Liver (tissue), 9 donors: ENCODE measurements around the gene FBXL13. TPM values are rescaled to one million over a fixed set of nuclear protein-coding genes. Genes with fewer than 3 reads are reported as not detected.
"Not testable (repeated sequence)": the region's sequence is repeated elsewhere in the genome, so short reads cannot be mapped to it uniquely, and the experiment has no call there.

Experiments used
- DNase-seq: peaks from one replicate; pipeline ENCODE4 v3.0.0-alpha.2; 2017; ENCODE audit warnings: low spot score
- H3K27ac ChIP-seq, 2 donors: one replicate each; pipeline ENCODE4 v1.7.0; 2013; ENCODE audit warnings: inconsistent platforms in 2 of 2, low read length in 2 of 2, control low read depth in 1 of 2, low read depth in 1 of 2, mild to moderate bottlenecking in 1 of 2
- H3K27me3 ChIP-seq, 4 donors: one replicate each; pipeline versions ENCODE4 v1.6.1 to v1.7.0; 2013; ENCODE audit warnings: low read length in 3 of 4, inconsistent platforms in 1 of 4, mild to moderate bottlenecking in 1 of 4, moderate library complexity in 1 of 4; ENCODE audit not compliant: control insufficient read depth in 4 of 4, insufficient read depth in 4 of 4
- H3K36me3 ChIP-seq, 4 donors: one replicate each; pipeline versions ENCODE4 v1.6.1 to v1.7.0; 2013; ENCODE audit warnings: low read length in 3 of 4, mild to moderate bottlenecking in 3 of 4, low read depth in 1 of 4, moderate library complexity in 1 of 4; ENCODE audit not compliant: control insufficient read depth in 4 of 4, insufficient read depth in 3 of 4
- H3K4me1 ChIP-seq, 4 donors: one replicate each; pipeline versions ENCODE4 v1.6.1 to v1.7.0; 2013; ENCODE audit warnings: low read length in 3 of 4, mild to moderate bottlenecking in 3 of 4, moderate library complexity in 1 of 4; ENCODE audit not compliant: control insufficient read depth in 4 of 4, insufficient read depth in 4 of 4
- H3K4me3 ChIP-seq, 3 donors: one replicate each; pipeline versions ENCODE4 v1.6.1 to v1.7.0; 2013; ENCODE audit warnings: low read length in 3 of 3, control low read depth in 1 of 3, low read depth in 1 of 3, mild to moderate bottlenecking in 1 of 3
- H3K9ac ChIP-seq, 2 donors: one replicate each; pipeline ENCODE4 v1.7.0; 2013; ENCODE audit warnings: low read length in 2 of 2, mild to moderate bottlenecking in 2 of 2, moderate library complexity in 2 of 2, control low read depth in 1 of 2, low read depth in 1 of 2
- H3K9me3 ChIP-seq, 4 donors: one replicate each; pipeline versions ENCODE4 v1.6.1 to v1.7.0; 2013; ENCODE audit warnings: low read length in 3 of 4; ENCODE audit not compliant: control insufficient read depth in 4 of 4
- EGR1 ChIP-seq, 2 donors: IDR thresholded peaks; 2 replicates each; pipeline ENCODE4 v1.6.1; 2016 to 2018; ENCODE audit warnings: antibody characterized with exemption in 2 of 2, low read depth in 2 of 2
- FOXA2 ChIP-seq: IDR thresholded peaks from 2 replicates; pipeline ENCODE4 v1.6.1; 2016; ENCODE audit warnings: antibody characterized with exemption
- GABPA ChIP-seq, 2 donors: IDR thresholded peaks in 1 of 2; conservative IDR thresholded peaks in 1 of 2; 2 replicates each; pipeline ENCODE4 v1.6.1; 2016; ENCODE audit warnings: antibody characterized with exemption in 2 of 2, mild to moderate bottlenecking in 1 of 2, moderate library complexity in 1 of 2
- HNF4A ChIP-seq, 2 donors: conservative IDR thresholded peaks; 2 replicates each; pipeline ENCODE4 v1.6.1; 2016; ENCODE audit warnings: antibody characterized with exemption in 2 of 2, mild to moderate bottlenecking in 2 of 2
- JUND ChIP-seq, 2 donors: IDR thresholded peaks; 2 replicates each; pipeline ENCODE4 v1.6.1; 2016; ENCODE audit warnings: antibody characterized with exemption in 2 of 2
- NR2F2 ChIP-seq: IDR thresholded peaks from 2 replicates; pipeline ENCODE4 v1.6.1; 2016; ENCODE audit warnings: antibody characterized with exemption
- RAD21 ChIP-seq, 2 donors: IDR thresholded peaks; 2 replicates each; pipeline ENCODE4 v1.6.1; 2016; ENCODE audit warnings: antibody characterized with exemption in 2 of 2, mild to moderate bottlenecking in 2 of 2
- SP1 ChIP-seq: IDR thresholded peaks from 2 replicates; pipeline ENCODE4 v1.6.1; 2018; ENCODE audit warnings: antibody characterized with exemption, mild to moderate bottlenecking
- TAF1 ChIP-seq: conservative IDR thresholded peaks from 2 replicates; pipeline ENCODE4 v1.6.1; 2016; ENCODE audit warnings: antibody characterized with exemption, mild to moderate bottlenecking
- WGBS: extraction: QIAGEN DNeasy Blood & Tissue Kit; methylation state at CpG from one replicate; pipeline ENCODE4 v1.1.7; 2013; 5-methylcytosine and 5-hydroxymethylcytosine counted together
- polyA plus RNA-seq, 2 donors: library from polyadenylated mRNA; stranded (reverse) in 1 of 2; unstranded in 1 of 2; fragments of 200-250 nt in 1 of 2; fragments of >200 nt in 1 of 2; fragmentation: Nextera tagmentation in 1 of 2; extraction: Ambion mirVana in 1 of 2; gene quantifications; one replicate each; pipeline versions ENCODE4 v1.2.1 to v1.2.3, GENCODE V29; 2013 to 2015
- total RNA-seq, 2 donors: library from RNA; depleted of rRNA; stranded (reverse); fragments of >200 nt; gene quantifications; one replicate each; pipeline ENCODE4 v1.2.3, GENCODE V29; 2014
- TF ChIP-seq, protein P1 (sequence below): IDR thresholded peaks from 2 replicates; pipeline ENCODE4 v1.6.1; 2016; ENCODE audit warnings: antibody characterized with exemption
- TF ChIP-seq, protein P2 (sequence below): IDR thresholded peaks from 2 replicates; pipeline ENCODE4 v1.6.1; 2016; ENCODE audit warnings: antibody characterized with exemption
- TF ChIP-seq, protein P3 (sequence below): IDR thresholded peaks from 2 replicates; pipeline ENCODE4 v1.6.1; 2016; ENCODE audit warnings: antibody characterized with exemption, mild to moderate bottlenecking
- donor health status: healthy.
- donor health status: healthy.
- donor health status: healthy.
- donor health status: healthy.
- donor health status: healthy.

Gene FBXL13
- total and polyA plus RNA-seq, 4 donors, result 0.03 to 0.75 (median 0.70) TPM; not detected in 1

DNA sequence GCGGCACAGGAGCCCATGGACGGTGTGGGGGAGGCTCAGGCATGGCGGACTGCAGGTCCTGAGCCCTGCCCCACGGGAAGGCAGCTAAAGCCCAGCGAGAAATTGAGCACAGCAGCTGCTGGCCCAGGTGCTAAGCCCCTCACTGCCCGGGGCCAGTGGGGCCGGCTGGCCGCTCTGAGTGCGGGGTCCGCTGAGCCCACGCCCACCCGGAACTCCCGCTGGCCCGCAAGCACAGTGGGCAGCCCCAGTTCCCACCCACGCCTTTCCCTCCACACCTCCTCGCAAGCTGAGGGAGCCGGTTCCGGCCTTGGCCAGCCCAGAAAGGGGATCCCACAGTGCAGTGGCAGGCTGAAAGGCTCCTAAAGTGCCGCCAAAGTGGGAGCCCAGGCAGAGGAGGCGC is 40.3 kb downstream of the FBXL13 start:
- not testable (repeated sequence) for H3K27ac ChIP-seq, DNase-seq, H3K4me3 ChIP-seq, H3K36me3 ChIP-seq, H3K4me1 ChIP-seq, H3K9ac ChIP-seq, H3K27me3 ChIP-seq, H3K9me3 ChIP-seq
- WGBS, result 93% methylated on average over 20 of the region's 20 CpGs

DNA sequence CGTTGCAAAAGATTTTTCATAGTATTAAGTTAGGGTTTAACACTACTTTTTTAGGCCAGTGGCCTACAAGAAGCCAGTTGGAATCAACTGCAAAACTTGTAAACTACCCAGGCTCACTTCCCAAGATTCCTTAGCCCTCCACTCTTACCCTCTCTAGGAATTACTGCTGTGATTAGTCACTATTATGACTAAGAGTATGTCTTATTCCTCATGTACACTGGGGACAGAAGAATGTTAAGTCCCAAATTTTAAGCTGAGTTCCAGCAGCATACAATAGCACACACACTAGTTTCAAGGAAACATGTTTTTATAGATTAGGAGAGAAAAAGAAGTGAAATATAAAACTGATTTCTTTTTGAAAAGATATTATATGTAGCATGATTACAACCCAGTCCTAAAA is 42.8 kb downstream of the FBXL13 start:
- Histone ChIP-seq H3K27me3 (no peaks in the 10 kb centered on the region), H3K9ac (no peak overlapping the region), H3K27ac (no peak overlapping the region), H3K9me3 (no peaks in the 10 kb centered on the region), H3K4me3 (no peak overlapping the region), H3K4me1 (no peaks in the 10 kb centered on the region), H3K36me3 (no peaks in the 10 kb centered on the region)
- DNase-seq, result no peak
- TF ChIP-seq, protein P1, sequence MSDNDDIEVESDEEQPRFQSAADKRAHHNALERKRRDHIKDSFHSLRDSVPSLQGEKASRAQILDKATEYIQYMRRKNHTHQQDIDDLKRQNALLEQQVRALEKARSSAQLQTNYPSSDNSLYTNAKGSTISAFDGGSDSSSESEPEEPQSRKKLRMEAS, result no peak
- TF ChIP-seq GABPA (IDR thresholded peaks at IDR 0.05 in 1 of 2, conservative IDR thresholded peaks at IDR 0.05 in 1 of 2), result no peak
- TF ChIP-seq FOXA2, result no peak
- no peak for TF ChIP-seq RAD21 (IDR thresholded peaks at IDR 0.05)
- TF ChIP-seq JUND (IDR thresholded peaks at IDR 0.05), result no peak
- WGBS, result 69% methylated on average over 1 of the region's 1 CpG

DNA sequence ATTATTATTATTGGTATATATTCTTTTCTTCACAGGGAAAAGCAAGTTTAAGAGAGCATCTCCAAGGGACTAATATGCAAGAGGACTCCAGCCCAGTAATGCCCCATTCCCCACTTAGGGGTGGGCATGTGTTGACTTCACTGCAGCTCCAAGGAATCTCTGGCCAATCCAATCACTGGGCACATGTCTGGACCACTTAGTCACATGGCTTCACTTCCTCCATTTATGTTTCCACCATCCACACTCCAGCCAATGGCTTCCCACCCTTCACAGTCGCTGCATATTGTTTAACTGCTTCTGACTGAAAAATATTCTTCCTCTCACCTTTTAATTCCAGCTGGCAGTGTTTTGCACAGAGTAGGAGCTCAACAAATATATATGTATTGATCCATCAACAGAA is 43.6 kb downstream of the FBXL13 start:
- H3K4me1 ChIP-seq, result no peaks in the 10 kb centered on the region
- no peak overlapping the region for H3K4me3 ChIP-seq
- DNase-seq, result no peak
- H3K36me3 ChIP-seq, result no peaks in the 10 kb centered on the region
- WGBS, result 92% methylated on average over 1 of the region's 1 CpG
- no peak for TF ChIP-seq GABPA (IDR thresholded peaks at IDR 0.05 in 1 of 2, conservative IDR thresholded peaks at IDR 0.05 in 1 of 2)
- no peak for TF ChIP-seq EGR1 (IDR thresholded peaks at IDR 0.05; ENCODE audit: low read depth in 2 of 2)
- H3K9me3 ChIP-seq, result no peaks in the 10 kb centered on the region
- H3K27me3 ChIP-seq, result no peaks in the 10 kb centered on the region
- H3K27ac ChIP-seq, result no peak overlapping the region
- H3K9ac ChIP-seq, result no peak overlapping the region

DNA sequence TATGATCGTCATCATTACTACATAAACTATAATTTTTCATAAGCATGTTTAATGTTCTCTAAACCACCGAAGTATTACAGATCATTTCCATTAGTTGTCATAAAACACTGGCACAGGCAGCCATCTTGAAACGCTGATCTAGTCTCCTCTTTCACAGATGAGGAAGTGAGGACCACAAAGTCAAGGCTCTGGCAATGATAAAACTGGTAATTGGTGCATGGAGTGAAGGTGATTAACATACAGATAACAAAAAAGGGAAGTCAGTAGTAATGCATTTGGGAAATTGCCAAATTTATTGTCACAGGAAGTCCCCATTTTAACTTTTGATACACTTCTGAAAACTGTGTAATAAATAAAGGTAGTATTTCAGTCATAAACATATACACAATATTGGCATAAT is 49.3 kb downstream of the FBXL13 start:
- Histone ChIP-seq H3K27me3 (no peaks in the 10 kb centered on the region), H3K27ac (no peak overlapping the region), H3K36me3 (no peaks in the 10 kb centered on the region), H3K9me3 (no peaks in the 10 kb centered on the region), H3K4me1 (no peaks in the 10 kb centered on the region), H3K4me3 (no peak overlapping the region), H3K9ac (no peak overlapping the region)
- TF ChIP-seq TAF1 (no peak), EGR1 (IDR thresholded peaks at IDR 0.05; ENCODE audit: low read depth in 2 of 2) (no peak), GABPA (IDR thresholded peaks at IDR 0.05 in 1 of 2, conservative IDR thresholded peaks at IDR 0.05 in 1 of 2) (no peak), JUND (IDR thresholded peaks at IDR 0.05) (no peak), FOXA2 (no peak), HNF4A (conservative IDR thresholded peaks at IDR 0.05) (no peak), NR2F2 (no peak), SP1 (no peak)
- TF ChIP-seq, protein P1, result no peak
- TF ChIP-seq, protein P2, sequence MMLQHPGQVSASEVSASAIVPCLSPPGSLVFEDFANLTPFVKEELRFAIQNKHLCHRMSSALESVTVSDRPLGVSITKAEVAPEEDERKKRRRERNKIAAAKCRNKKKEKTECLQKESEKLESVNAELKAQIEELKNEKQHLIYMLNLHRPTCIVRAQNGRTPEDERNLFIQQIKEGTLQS, result no peak
- TF ChIP-seq, protein P3, sequence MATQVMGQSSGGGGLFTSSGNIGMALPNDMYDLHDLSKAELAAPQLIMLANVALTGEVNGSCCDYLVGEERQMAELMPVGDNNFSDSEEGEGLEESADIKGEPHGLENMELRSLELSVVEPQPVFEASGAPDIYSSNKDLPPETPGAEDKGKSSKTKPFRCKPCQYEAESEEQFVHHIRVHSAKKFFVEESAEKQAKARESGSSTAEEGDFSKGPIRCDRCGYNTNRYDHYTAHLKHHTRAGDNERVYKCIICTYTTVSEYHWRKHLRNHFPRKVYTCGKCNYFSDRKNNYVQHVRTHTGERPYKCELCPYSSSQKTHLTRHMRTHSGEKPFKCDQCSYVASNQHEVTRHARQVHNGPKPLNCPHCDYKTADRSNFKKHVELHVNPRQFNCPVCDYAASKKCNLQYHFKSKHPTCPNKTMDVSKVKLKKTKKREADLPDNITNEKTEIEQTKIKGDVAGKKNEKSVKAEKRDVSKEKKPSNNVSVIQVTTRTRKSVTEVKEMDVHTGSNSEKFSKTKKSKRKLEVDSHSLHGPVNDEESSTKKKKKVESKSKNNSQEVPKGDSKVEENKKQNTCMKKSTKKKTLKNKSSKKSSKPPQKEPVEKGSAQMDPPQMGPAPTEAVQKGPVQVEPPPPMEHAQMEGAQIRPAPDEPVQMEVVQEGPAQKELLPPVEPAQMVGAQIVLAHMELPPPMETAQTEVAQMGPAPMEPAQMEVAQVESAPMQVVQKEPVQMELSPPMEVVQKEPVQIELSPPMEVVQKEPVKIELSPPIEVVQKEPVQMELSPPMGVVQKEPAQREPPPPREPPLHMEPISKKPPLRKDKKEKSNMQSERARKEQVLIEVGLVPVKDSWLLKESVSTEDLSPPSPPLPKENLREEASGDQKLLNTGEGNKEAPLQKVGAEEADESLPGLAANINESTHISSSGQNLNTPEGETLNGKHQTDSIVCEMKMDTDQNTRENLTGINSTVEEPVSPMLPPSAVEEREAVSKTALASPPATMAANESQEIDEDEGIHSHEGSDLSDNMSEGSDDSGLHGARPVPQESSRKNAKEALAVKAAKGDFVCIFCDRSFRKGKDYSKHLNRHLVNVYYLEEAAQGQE, result no peak
- no peak for DNase-seq
- 73% methylated on average over 3 of the region's 3 CpGs for WGBS

DNA sequence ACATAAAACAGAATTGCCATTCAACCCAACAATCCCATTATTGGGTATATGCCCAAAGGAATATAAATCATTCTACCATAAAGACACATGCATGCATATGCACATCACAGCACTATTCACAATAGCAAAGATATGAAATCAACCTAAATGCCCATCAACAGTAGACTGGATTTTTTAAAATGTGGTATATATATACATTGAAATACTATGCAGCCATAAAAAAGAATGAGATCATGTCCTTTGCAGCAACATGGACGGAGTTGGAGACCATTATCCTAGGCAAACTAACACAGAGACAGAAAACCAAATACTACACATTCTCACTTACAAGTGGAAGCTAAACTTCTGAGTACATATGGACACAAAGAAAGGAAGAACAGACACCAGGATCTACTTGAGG is 51.0 kb downstream of the FBXL13 start:
- not testable (repeated sequence) for DNase-seq, H3K4me3 ChIP-seq, H3K4me1 ChIP-seq, H3K27ac ChIP-seq, H3K9ac ChIP-seq, H3K27me3 ChIP-seq, H3K36me3 ChIP-seq, H3K9me3 ChIP-seq
- 93% methylated on average over 1 of the region's 1 CpG for WGBS
